Activated CD4-positive, alpha-beta T cell treated with anti-CD3 and anti-CD28 coated beads for 36 hours (primary cell): ENCODE measurements around the gene PPTC7. TPM values are rescaled to one million over a fixed set of nuclear protein-coding genes. Genes with fewer than 3 reads are reported as not detected.
"Not testable (repeated sequence)": the region's sequence is repeated elsewhere in the genome, so short reads cannot be mapped to it uniquely, and the experiment has no call there.

Experiments
- ATAC-seq: fragments of 200-7000 bp; cut with Tn5 transposase; one replicate; pipeline ENCODE4 v1.10.0; 2021; ENCODE audit warnings: mild to moderate bottlenecking, moderate library complexity
- CTCF ChIA-PET: fragments of 350-600 bp; sonication (Branson Sonifier 250); formaldehyde crosslinking; loops from one replicate; lab custom pipeline; 2021; ENCODE audit warnings: antibody characterized with exemption; lab: Charles Lee
- POLR2A ChIA-PET: fragments of 350-600 bp; sonication (Branson Sonifier 250); formaldehyde crosslinking; loops from one replicate; lab custom pipeline; 2021; ENCODE audit warnings: antibody characterized with exemption, inconsistent platforms; lab: Charles Lee
- DNase-seq: peaks from one replicate; pipeline ENCODE4 v3.0.0-alpha.2; 2020
- H3K27ac Mint-ChIP-seq: one replicate; pipeline ENCODE4 v1.8.0; 2021; ENCODE audit warnings: mixed read lengths
- H3K27me3 Mint-ChIP-seq: one replicate; pipeline ENCODE4 v1.8.0; 2021; ENCODE audit warnings: mixed read lengths
- H3K36me3 Mint-ChIP-seq: one replicate; pipeline ENCODE4 v1.8.0; 2021; ENCODE audit warnings: low read depth, mixed read lengths
- H3K4me1 Mint-ChIP-seq: one replicate; pipeline ENCODE4 v1.8.0; 2021; ENCODE audit warnings: mixed read lengths
- H3K4me3 Mint-ChIP-seq: one replicate; pipeline ENCODE4 v1.8.0; 2021; ENCODE audit warnings: mild to moderate bottlenecking, moderate library complexity, mixed read lengths
- H3K9me3 Mint-ChIP-seq: one replicate; pipeline ENCODE4 v1.8.0; 2021; ENCODE audit warnings: low read depth, mixed read lengths
- intact Hi-C, 2 experiments: fragments of 100-400 bp; cut with DNase I in 1 of 2; cut with micrococcal nuclease in 1 of 2; formaldehyde crosslinking; loops; one replicate each; pipeline versions ENCODE4 v1.14.2 to v1.15.1; 2022 to 2024; cut with DNase I, micrococcal nuclease
- total RNA-seq, 2 experiments: library from RNA; stranded (reverse); gene quantifications; one replicate each; pipeline ENCODE4 v1.2.3, GENCODE V29; 2021

Gene PPTC7
- total RNA-seq, 2 experiments from 2014 or later: 33.4 to 36.5 TPM

GRCh38 chr12:110563702-110564470, 19.2 kb downstream of the PPTC7 start:
- POLR2A ChIA-PET: interaction anchor here (1.0 to 1.2 kb wide), 3 partner anchors 10 to 21 kb away, joined by 4 to 5 read pairs (median 4); no protein-coding TSS in a partner anchor
- CTCF ChIA-PET: interaction anchor here (0.6 to 7.1 kb wide), 10 partner anchors 8 to 95 kb away, joined by 3 to 57 read pairs (median 4); partner anchors contain the start of gene FAM216A
- peak overlapping the region; percentile 76 for H3K27ac Mint-ChIP-seq
- H3K4me3 Mint-ChIP-seq: no peak overlapping the region
- H3K9me3 Mint-ChIP-seq: no peaks in the 10 kb centered on the region
- ATAC-seq (no peak), DNase-seq (no peak)
- intact Hi-C loops: loop anchor here in 1 of 2 experiments (1.0 to 2.0 kb wide), 2 partner anchors 8 to 27 kb away; no protein-coding TSS in a partner anchor
- peaks cover 74% of the 10 kb centered on the region for H3K4me1 Mint-ChIP-seq
- no peaks in the 10 kb centered on the region for H3K27me3 Mint-ChIP-seq
- peaks cover 23% of the 10 kb centered on the region for H3K36me3 Mint-ChIP-seq

GRCh38 chr12:110562386-110562785, 20.7 kb downstream of the PPTC7 start:
- H3K9me3 Mint-ChIP-seq, H3K27me3 Mint-ChIP-seq: not testable (repeated sequence)
- Mint-ChIP-seq H3K27ac (peak overlapping the region; percentile 93), H3K4me1 (peaks cover 79% of the 10 kb centered on the region), H3K4me3 (peak overlapping the region; percentile 59), H3K36me3 (peaks cover 27% of the 10 kb centered on the region)
- DNase-seq (peak; percentile 73), ATAC-seq (peak; percentile 91)
- ChIA-PET CTCF (interaction anchor here (0.6 to 7.1 kb wide), 10 partner anchors 8 to 566 kb away, joined by 3 to 57 read pairs (median 6); no protein-coding TSS in a partner anchor), POLR2A (interaction anchor here (0.6 to 1.7 kb wide), 4 partner anchors 13 to 66 kb away, joined by 4 to 6 read pairs (median 4); no protein-coding TSS in a partner anchor)
- intact Hi-C loops: loop anchor here (1.0 to 2.0 kb wide), 2 partner anchors 16 to 28 kb away; no protein-coding TSS in a partner anchor

- Mint-ChIP-seq H3K27me3 (no peaks in the 10 kb centered on the region), H3K4me3 (peak overlapping the region; percentile 41), H3K36me3 (peaks cover 29% of the 10 kb centered on the region), H3K27ac (peak overlapping the region; percentile 92), H3K9me3 (peaks cover 7% of the 10 kb centered on the region), H3K4me1 (peaks cover 80% of the 10 kb centered on the region)
- intact Hi-C loops: loop anchor here (1.0 to 2.0 kb wide), 2 partner anchors 17 to 29 kb away; no protein-coding TSS in a partner anchor
- CTCF ChIA-PET: interaction anchor here (0.7 to 7.1 kb wide), 6 partner anchors 9 to 112 kb away, joined by 4 to 57 read pairs (median 8); no protein-coding TSS in a partner anchor
- POLR2A ChIA-PET: interaction anchor here (1.7 kb wide), 1 partner anchor 14 kb away, joined by 4 read pairs; no protein-coding TSS in a partner anchor
- ATAC-seq (no peak), DNase-seq (no peak)
Observed at GRCh38 chr12:110561471-110562201, 21.5 kb downstream of the PPTC7 start.

- Mint-ChIP-seq H3K36me3 (peaks cover 29% of the 10 kb centered on the region), H3K4me1 (peaks cover 79% of the 10 kb centered on the region), H3K9me3 (peaks cover 7% of the 10 kb centered on the region), H3K27me3 (no peaks in the 10 kb centered on the region), H3K27ac (peak overlapping the region; percentile 83), H3K4me3 (no peak overlapping the region)
- ATAC-seq (no peak), DNase-seq (no peak)
- intact Hi-C loops: no loop called here
- CTCF ChIA-PET: interaction anchor here (1.0 to 7.1 kb wide), 4 partner anchors 9 to 50 kb away, joined by 4 to 57 read pairs (median 5); no protein-coding TSS in a partner anchor
- POLR2A ChIA-PET: no interaction called here
Observed at GRCh38 chr12:110560946-110561345, 22.2 kb downstream of the PPTC7 start.

GRCh38 chr12:110560048-110560447, 23.1 kb downstream of the PPTC7 start:
- CTCF ChIA-PET: interaction anchor here (0.6 to 7.1 kb wide), 7 partner anchors 8 to 49 kb away, joined by 3 to 57 read pairs (median 4); no protein-coding TSS in a partner anchor

GRCh38 chr12:110558945-110559344, 24.2 kb downstream of the PPTC7 start:
- H3K9me3 Mint-ChIP-seq, H3K27ac Mint-ChIP-seq, ATAC-seq: not testable (repeated sequence)

More at GRCh38 chr12:110560048-110560447, 23.1 kb downstream of the PPTC7 start:
- Mint-ChIP-seq H3K4me1 (peaks cover 77% of the 10 kb centered on the region), H3K4me3 (no peak overlapping the region), H3K36me3 (peaks cover 25% of the 10 kb centered on the region), H3K9me3 (peaks cover 7% of the 10 kb centered on the region), H3K27me3 (no peaks in the 10 kb centered on the region), H3K27ac (no peak overlapping the region)
- intact Hi-C loops: no loop called here
- POLR2A ChIA-PET: interaction anchor here (0.6 kb wide), 1 partner anchor 44 kb away, joined by 6 read pairs; no protein-coding TSS in a partner anchor
- DNase-seq (no peak), ATAC-seq (no peak)

GRCh38 chr12:110557300-110557699, 25.8 kb downstream of the PPTC7 start:
- no peak overlapping the region for H3K4me3 Mint-ChIP-seq

More at GRCh38 chr12:110558945-110559344, 24.2 kb downstream of the PPTC7 start:
- H3K4me3 Mint-ChIP-seq, intact Hi-C loops, POLR2A ChIA-PET, DNase-seq, H3K27me3 Mint-ChIP-seq: not testable (repeated sequence)
- H3K4me1 Mint-ChIP-seq: peaks cover 76% of the 10 kb centered on the region
- peaks cover 25% of the 10 kb centered on the region for H3K36me3 Mint-ChIP-seq
- CTCF ChIA-PET: interaction anchor here (0.8 to 7.1 kb wide), 3 partner anchors 10 to 206 kb away, joined by 3 to 57 read pairs (median 5); no protein-coding TSS in a partner anchor

GRCh38 chr12:110556705-110557104, 26.4 kb downstream of the PPTC7 start:
- ChIA-PET POLR2A (no interaction called here), CTCF (interaction anchor here (0.6 to 11.6 kb wide), 3 partner anchors 18 to 46 kb away, joined by 3 to 202 read pairs (median 3); no protein-coding TSS in a partner anchor)
- Mint-ChIP-seq H3K4me3 (no peak overlapping the region), H3K36me3 (peaks cover 31% of the 10 kb centered on the region), H3K27ac (peak overlapping the region; percentile 55), H3K27me3 (no peaks in the 10 kb centered on the region), H3K9me3 (peaks cover 7% of the 10 kb centered on the region), H3K4me1 (peaks cover 64% of the 10 kb centered on the region)
- DNase-seq: no peak
- intact Hi-C loops: no loop called here
- ATAC-seq: no peak

More at GRCh38 chr12:110557300-110557699, 25.8 kb downstream of the PPTC7 start:
- intact Hi-C loops: no loop called here
- H3K9me3 Mint-ChIP-seq: peaks cover 7% of the 10 kb centered on the region
- CTCF ChIA-PET: interaction anchor here (11.6 kb wide), 1 partner anchor 45 kb away, joined by 202 read pairs; no protein-coding TSS in a partner anchor
- H3K36me3 Mint-ChIP-seq: peaks cover 27% of the 10 kb centered on the region
- H3K27ac Mint-ChIP-seq: no peak overlapping the region
- ATAC-seq (no peak), DNase-seq (no peak)
- H3K4me1 Mint-ChIP-seq: peaks cover 63% of the 10 kb centered on the region
- POLR2A ChIA-PET: no interaction called here
- H3K27me3 Mint-ChIP-seq: no peaks in the 10 kb centered on the region

- H3K27me3 Mint-ChIP-seq: no peaks in the 10 kb centered on the region
- POLR2A ChIA-PET: no interaction called here
- DNase-seq (no peak), ATAC-seq (no peak)
- H3K36me3 Mint-ChIP-seq: peaks cover 35% of the 10 kb centered on the region
- CTCF ChIA-PET: interaction anchor here (0.6 to 11.6 kb wide), 3 partner anchors 39 to 99 kb away, joined by 3 to 202 read pairs (median 5); no protein-coding TSS in a partner anchor
- peaks cover 7% of the 10 kb centered on the region for H3K9me3 Mint-ChIP-seq
- H3K4me3 Mint-ChIP-seq: no peak overlapping the region
- peaks cover 56% of the 10 kb centered on the region for H3K4me1 Mint-ChIP-seq
- H3K27ac Mint-ChIP-seq: peak overlapping the region; percentile 29
- intact Hi-C loops: no loop called here
Observed at GRCh38 chr12:110555577-110556406, 27.3 kb downstream of the PPTC7 start.

GRCh38 chr12:110554184-110554583, 28.9 kb downstream of the PPTC7 start:
- H3K27me3 Mint-ChIP-seq: no peaks in the 10 kb centered on the region
- ChIA-PET POLR2A (interaction anchor here (0.7 kb wide), 1 partner anchor 52 kb away, joined by 6 read pairs; no protein-coding TSS in a partner anchor), CTCF (interaction anchor here (0.9 to 11.6 kb wide), 10 partner anchors 9 to 104 kb away, joined by 3 to 202 read pairs (median 4); partner anchors contain the start of gene ARPC3)
- no peak overlapping the region for H3K27ac Mint-ChIP-seq
- peaks cover 55% of the 10 kb centered on the region for H3K4me1 Mint-ChIP-seq
- H3K9me3 Mint-ChIP-seq: peaks cover 7% of the 10 kb centered on the region
- intact Hi-C loops: loop anchor here in 1 of 2 experiments (5.0 kb wide), 1 partner anchor 42 kb away; no protein-coding TSS in a partner anchor
- H3K4me3 Mint-ChIP-seq: no peak overlapping the region
- peaks cover 42% of the 10 kb centered on the region for H3K36me3 Mint-ChIP-seq
- DNase-seq (no peak), ATAC-seq (no peak)
